Progenitor cell of endocrine pancreas (in vitro differentiated cells): ENCODE data around the gene SPTBN4. TPM values are rescaled to one million over a fixed set of nuclear protein-coding genes. Genes with fewer than 3 reads are reported as not detected.

ENCODE experiments used
- DNase-seq: peaks from one replicate; pipeline ENCODE4 v3.0.0; 2021; ENCODE audit warnings: low spot score; ENCODE audit not compliant: unreplicated experiment
- H3K27ac Mint-ChIP-seq: 2 replicates; pipeline ENCODE4 v1.8.0; 2021; ENCODE audit warnings: mild to moderate bottlenecking, moderate library complexity, mixed read lengths
- H3K27me3 Mint-ChIP-seq: 2 replicates; pipeline ENCODE4 v1.8.0; 2021; ENCODE audit warnings: mixed read lengths
- H3K36me3 Mint-ChIP-seq: 2 replicates; pipeline ENCODE4 v1.8.0; 2022; ENCODE audit warnings: mixed read lengths; ENCODE audit not compliant: insufficient read depth
- H3K4me1 Mint-ChIP-seq: 2 replicates; pipeline ENCODE4 v1.8.0; 2021; ENCODE audit warnings: low read depth, mixed read lengths
- H3K4me3 Mint-ChIP-seq: 2 replicates; pipeline ENCODE4 v1.8.0; 2021; ENCODE audit warnings: low read depth, mild to moderate bottlenecking, moderate library complexity, mixed read lengths
- H3K9me3 Mint-ChIP-seq: 2 replicates; pipeline ENCODE4 v1.8.0; 2021; ENCODE audit warnings: low read depth, mixed read lengths
- CTCF ChIP-seq: fragments of 200-600 bp; sonication (generic); IDR thresholded peaks from one replicate; pipeline ENCODE4 v1.5.0; 2021; ENCODE audit warnings: antibody characterized with exemption, mild to moderate bottlenecking; ENCODE audit not compliant: unreplicated experiment
- total RNA-seq: library from RNA; stranded (reverse); gene quantifications from 2 replicates; pipeline ENCODE4 v1.2.1, GENCODE V29; 2021

Gene SPTBN4
- total RNA-seq, 1 donor from 2014 or later = 3.1 TPM

GRCh38 chr19:40616941-40617340 is 150.1 kb downstream of the SPTBN4 start:
- Mint-ChIP-seq H3K4me3 (no peak overlapping the region), H3K4me1 (peaks cover 3% of the 10 kb centered on the region), H3K27me3 (peaks cover 40% of the 10 kb centered on the region), H3K9me3 (no peaks in the 10 kb centered on the region), H3K27ac (no peak overlapping the region), H3K36me3 (peaks cover 3% of the 10 kb centered on the region)
- TF ChIP-seq CTCF = no peak
- DNase-seq = no peak

GRCh38 chr19:40617961-40618360 is 151.2 kb downstream of the SPTBN4 start:
- Mint-ChIP-seq H3K27me3 (peaks cover 31% of the 10 kb centered on the region), H3K27ac (no peak overlapping the region), H3K9me3 (no peaks in the 10 kb centered on the region), H3K36me3 (peaks cover 4% of the 10 kb centered on the region), H3K4me1 (peaks cover 3% of the 10 kb centered on the region), H3K4me3 (no peak overlapping the region)
- TF ChIP-seq CTCF = no peak
- DNase-seq = no peak

GRCh38 chr19:40619333-40620160 is 152.7 kb downstream of the SPTBN4 start:
- TF ChIP-seq CTCF = no peak
- Mint-ChIP-seq H3K9me3 (no peaks in the 10 kb centered on the region), H3K27ac (no peak overlapping the region), H3K4me3 (no peak overlapping the region), H3K36me3 (peaks cover 4% of the 10 kb centered on the region), H3K4me1 (peaks cover 8% of the 10 kb centered on the region), H3K27me3 (peaks cover 19% of the 10 kb centered on the region)
- no peak for DNase-seq

- H3K27me3 Mint-ChIP-seq = peaks cover 13% of the 10 kb centered on the region
- peaks cover 6% of the 10 kb centered on the region for H3K4me1 Mint-ChIP-seq
- H3K36me3 Mint-ChIP-seq = peaks cover 4% of the 10 kb centered on the region
- DNase-seq = no peak
- H3K4me3 Mint-ChIP-seq = no peak overlapping the region
- TF ChIP-seq CTCF = no peak
- no peak overlapping the region for H3K27ac Mint-ChIP-seq
- H3K9me3 Mint-ChIP-seq = no peaks in the 10 kb centered on the region
Measured at GRCh38 chr19:40620161-40620485, 153.3 kb downstream of the SPTBN4 start.

GRCh38 chr19:40621283-40621682 is 154.5 kb downstream of the SPTBN4 start:
- Mint-ChIP-seq H3K36me3 (peaks cover 4% of the 10 kb centered on the region), H3K4me3 (no peak overlapping the region), H3K4me1 (peaks cover 6% of the 10 kb centered on the region), H3K27me3 (peaks cover 7% of the 10 kb centered on the region), H3K27ac (no peak overlapping the region), H3K9me3 (no peaks in the 10 kb centered on the region)
- no peak for DNase-seq
- TF ChIP-seq CTCF = no peak
